K562 (cell line): ENCODE results near the gene GVQW3. TPM values are rescaled to one million over a fixed set of nuclear protein-coding genes. Genes with fewer than 3 reads are reported as not detected.

Experiments
- CSDE1 ChIP-seq, 2 experiments: fragments of 450-650 bp; IDR thresholded peaks; 2 replicates each; pipeline ENCODE4 v1.6.1; 2016; ENCODE audit warnings: mild to moderate bottlenecking in 1 of 2
- HCFC1 ChIP-seq: IDR thresholded peaks from 2 replicates; pipeline ENCODE4 v1.6.1; 2012; ENCODE audit warnings: low read depth, low read length, improper control_type of control experiment
- HNRNPH1 ChIP-seq: fragments of 200-400 bp; formaldehyde crosslinking; optimal IDR thresholded peaks from 2 replicates; pipeline ENCODE3; 2017; ENCODE audit warnings: low read depth, mild to moderate bottlenecking, low read length, moderate library complexity
- HOMEZ ChIP-seq: fragments of 250-450 bp; sonication (Bioruptor Pico); IDR thresholded peaks from 2 replicates; pipeline ENCODE4 v1.4.0; 2020; ENCODE audit warnings: mild to moderate bottlenecking, moderate library complexity
- ILK ChIP-seq: fragments of 450-650 bp; IDR thresholded peaks from 2 replicates; pipeline ENCODE4 v1.6.1; 2016; ENCODE audit warnings: missing genetic modification characterization, low read depth, mild to moderate bottlenecking, missing compliant biosample characterization, moderate library complexity, borderline replicate concordance
- KDM4B ChIP-seq, 2 experiments: fragments of 450-650 bp in 1 of 2; sonication (generic) in 1 of 2; IDR thresholded peaks; 2 replicates each; pipeline ENCODE4 v1.6.1; 2016 to 2017; ENCODE audit warnings: borderline replicate concordance in 2 of 2, antibody characterized with exemption in 1 of 2, low read depth in 1 of 2, mild to moderate bottlenecking in 1 of 2
- LCOR ChIP-seq: sonication (generic); formaldehyde crosslinking; IDR thresholded peaks from 2 replicates; pipeline ENCODE4 v1.8.0; 2022; ENCODE audit warnings: mild to moderate bottlenecking, missing genetic modification reagents
- PBX2 ChIP-seq, 2 experiments: IDR thresholded peaks in 1 of 2; conservative IDR thresholded peaks in 1 of 2; 2 replicates each; pipeline ENCODE4 v1.6.1; 2016; ENCODE audit warnings: low read depth in 2 of 2, mild to moderate bottlenecking in 1 of 2, missing compliant biosample characterization in 1 of 2, missing genetic modification characterization in 1 of 2, moderate library complexity in 1 of 2
- POLR2G ChIP-seq: fragments of 200-400 bp; formaldehyde crosslinking; IDR thresholded peaks from 2 replicates; pipeline ENCODE4 v1.6.1; 2017; ENCODE audit warnings: low read depth, mild to moderate bottlenecking, antibody characterized with exemption, low read length, moderate library complexity
- SMARCE1 ChIP-seq: fragments of 450-650 bp; IDR thresholded peaks from 2 replicates; pipeline ENCODE4 v1.7.1; 2016; ENCODE audit warnings: mild to moderate bottlenecking
- SPI1 ChIP-seq: IDR thresholded peaks from 2 replicates; pipeline ENCODE4 v1.6.1; 2011; ENCODE audit warnings: low read depth, low read length, control low read depth, borderline replicate concordance
- UBTF ChIP-seq, 2 experiments: IDR thresholded peaks; 2 replicates each; pipeline ENCODE4 v1.6.1; 2012; ENCODE audit warnings: improper control_type of control experiment in 2 of 2, low read depth in 2 of 2, low read length in 2 of 2, borderline replicate concordance in 1 of 2
- USF1 ChIP-seq: sonication (generic); formaldehyde crosslinking; IDR thresholded peaks from 2 replicates; pipeline ENCODE4 v1.9.0; 2022; ENCODE audit warnings: mild to moderate bottlenecking, missing genetic modification reagents
- ZNF436 ChIP-seq: fragments of 250-450, 450-650 bp; sonication (Bioruptor Pico); formaldehyde crosslinking; IDR thresholded peaks from 2 replicates; pipeline ENCODE4 v1.7.0; 2020; ENCODE audit warnings: mild to moderate bottlenecking
- ZNF518B ChIP-seq: fragments of 250-450 bp; sonication (Bioruptor Pico); IDR thresholded peaks from 2 replicates; pipeline ENCODE4 v1.5.0; 2021; ENCODE audit warnings: mild to moderate bottlenecking, moderate library complexity
- polyA plus RNA-seq, 8 experiments: library from polyadenylated mRNA; depleted of rRNA in 4 of 8; stranded (reverse) in 5 of 8; unstranded in 3 of 8; fragments of >200 nt; fragmentation: Nextera tagmentation in 2 of 8; fragmentation: Illumina TruSeq in 1 of 8; extraction: Ambion mirVana in 2 of 8; extraction: Trizol in 1 of 8; gene quantifications; 2 replicates each; pipeline versions ENCODE4 v1.2.1 to v1.2.3, GENCODE V29; 2011 to 2014; ENCODE audit warnings: inconsistent platforms in 1 of 8, missing spikeins in 1 of 8
- total RNA-seq, 7 experiments: library from RNA; depleted of rRNA in 6 of 7; stranded (reverse); fragments of >200 nt in 6 of 7; fragmentation: Illumina TruSeq in 2 of 7; extraction: Trizol in 2 of 7; gene quantifications; 2 replicates each; pipeline versions ENCODE4 v1.2.1 to v1.2.3, GENCODE V29; 2011 to 2021; ENCODE audit warnings: low replicate concordance in 1 of 7

Gene GVQW3
- total and polyA plus RNA-seq, 9 of the 15 experiments (the other 6 are each of a cell fraction or from before 2014, with no cell fraction given): 0.66 to 5.7 (median 2.1) TPM

GRCh38 chr11:76380977-76381719, at the start of gene GVQW3, which contains the start of gene THAP12 (continued):
- no peak for TF ChIP-seq PBX2 (CRISPR knock-in tag; IDR thresholded peaks at IDR 0.05; ENCODE audit: low read depth)
- TF ChIP-seq PBX2 (tag; conservative IDR thresholded peaks at IDR 0.05; ENCODE audit: low read depth): no peak
- peak in 1 of 2 experiments; percentile 91; a peak in 1 of 4 replicates for TF ChIP-seq KDM4B (IDR thresholded peaks at IDR 0.05; ENCODE audit: borderline replicate concordance in 2 of 2, low read depth in 1 of 2)
- no peak for TF ChIP-seq HNRNPH1
- peak; percentile 41; the same call in 1 of the 2 replicates for TF ChIP-seq SPI1
- TF ChIP-seq UBTF (IDR thresholded peaks at IDR 0.05; ENCODE audit: borderline replicate concordance in 1 of 2, low read depth in 2 of 2, low read length in 2 of 2): no peak
- no peak for TF ChIP-seq ZNF436 (CRISPR knock-in tag)
- peak; percentile 63 for TF ChIP-seq HCFC1
- TF ChIP-seq POLR2G: peak; percentile 79
- TF ChIP-seq ILK (tag): no peak
- TF ChIP-seq SMARCE1: no peak
- TF ChIP-seq ZNF518B (CRISPR knock-in tag): no peak
- peak; percentile 45; the same call in 1 of the 2 replicates for TF ChIP-seq LCOR
- no peak for TF ChIP-seq HOMEZ (CRISPR knock-in tag)
- no peak for TF ChIP-seq CSDE1 (IDR thresholded peaks at IDR 0.05)
- TF ChIP-seq USF1 (CRISPR knock-in tag): no peak
